HepG2 (cell line): Measurements from ENCODE around the gene DTNB. TPM values are rescaled to one million over a fixed set of nuclear protein-coding genes. Genes with fewer than 3 reads are reported as not detected.

Source experiments
- NR2F6 ChIP-seq, 2 experiments: IDR thresholded peaks; 2 replicates each; pipeline ENCODE4 v1.6.1; 2016; ENCODE audit warnings: antibody characterized with exemption in 1 of 2, mild to moderate bottlenecking in 1 of 2
- RAD21 ChIP-seq: fragments of 450-650 bp; formaldehyde crosslinking; IDR thresholded peaks from 2 replicates; pipeline ENCODE4 v1.5.0; 2020; ENCODE audit warnings: mild to moderate bottlenecking
- STAG1 ChIP-seq: sonication (generic); formaldehyde crosslinking; IDR thresholded peaks from 2 replicates; pipeline ENCODE4 v1.4.0; 2020; ENCODE audit warnings: missing genetic modification reagents
- ZBTB8A ChIP-seq: sonication (generic); formaldehyde crosslinking; IDR thresholded peaks from 2 replicates; pipeline ENCODE4 v1.4.0; 2020; ENCODE audit warnings: mild to moderate bottlenecking, low read depth, missing genetic modification reagents, borderline replicate concordance
- ZFP36L2 ChIP-seq: sonication (generic); formaldehyde crosslinking; IDR thresholded peaks from 2 replicates; pipeline ENCODE4 v1.4.0; 2020; ENCODE audit warnings: missing genetic modification reagents
- ZKSCAN1 ChIP-seq: fragments of 150-350 bp; IDR thresholded peaks from 2 replicates; pipeline ENCODE4 v1.6.1; 2014; ENCODE audit warnings: low read length
- ZMYM4 ChIP-seq: sonication (generic); formaldehyde crosslinking; IDR thresholded peaks from 2 replicates; pipeline ENCODE4 v1.8.1; 2023; ENCODE audit warnings: mild to moderate bottlenecking, missing genetic modification reagents
- ZNF274 ChIP-seq: sonication (generic); formaldehyde crosslinking; IDR thresholded peaks from 2 replicates; pipeline ENCODE4 v1.5.1; 2020; ENCODE audit warnings: mild to moderate bottlenecking, missing genetic modification reagents
- ZNF350 ChIP-seq: sonication (generic); formaldehyde crosslinking; IDR thresholded peaks from 2 replicates; pipeline ENCODE4 v1.4.0; 2020; ENCODE audit warnings: mild to moderate bottlenecking, low read depth, missing genetic modification reagents, borderline replicate concordance
- ZNF605 ChIP-seq: sonication (generic); formaldehyde crosslinking; IDR thresholded peaks from 2 replicates; pipeline ENCODE4 v1.8.0; 2022; ENCODE audit warnings: mild to moderate bottlenecking, missing genetic modification reagents
- ZNF841 ChIP-seq: sonication (generic); formaldehyde crosslinking; IDR thresholded peaks from 2 replicates; pipeline ENCODE4 v1.8.1; 2023; ENCODE audit warnings: missing genetic modification reagents, borderline replicate concordance
- polyA plus RNA-seq, 8 experiments: library from polyadenylated mRNA; depleted of rRNA in 3 of 8; stranded (reverse) in 7 of 8; unstranded in 1 of 8; fragments of >200 nt; fragmentation: Illumina TruSeq in 4 of 8; extraction: Trizol in 4 of 8; gene quantifications; 2 replicates each; pipeline versions ENCODE4 v1.2.1 to v1.2.3, GENCODE V29; 2011 to 2016; ENCODE audit warnings: low read depth in 4 of 8, missing spikeins in 1 of 8, mixed read lengths in 1 of 8; ENCODE audit not compliant: insufficient read depth in 1 of 8
- total RNA-seq, 5 experiments: library from RNA; depleted of rRNA; stranded (reverse); fragments of >200 nt; fragmentation: Illumina TruSeq; extraction: Trizol; gene quantifications; 2 replicates each; pipeline ENCODE4 v1.2.3, GENCODE V29; 2016; ENCODE audit warnings: low read depth in 1 of 5
- TF ChIP-seq, protein P1 (sequence below): IDR thresholded peaks from 2 replicates; pipeline ENCODE4 v1.6.1; 2016; ENCODE audit warnings: missing biosample characterization, missing genetic modification reagents, low read depth
- TF ChIP-seq, protein P2 (sequence below): IDR thresholded peaks from 2 replicates; pipeline ENCODE4 v1.6.1; 2012; ENCODE audit warnings: low read depth, low read length, improper control_type of control experiment
- TF ChIP-seq, protein P3 (sequence below): sonication (generic); formaldehyde crosslinking; IDR thresholded peaks from 2 replicates; pipeline ENCODE4 v1.4.0; 2020; ENCODE audit warnings: missing genetic modification reagents
- TF ChIP-seq, protein P4 (sequence below): sonication (generic); formaldehyde crosslinking; IDR thresholded peaks from 2 replicates; pipeline ENCODE4 v1.4.0; 2020; ENCODE audit warnings: low read depth, mild to moderate bottlenecking, missing genetic modification reagents
- TF ChIP-seq, protein P5 (sequence below), 2 experiments: sonication (generic) in 1 of 2; formaldehyde crosslinking in 1 of 2; IDR thresholded peaks; 2 replicates each; pipeline versions ENCODE4 v1.4.0 to v1.6.1; 2018 to 2020; ENCODE audit warnings: missing genetic modification reagents in 2 of 2, borderline replicate concordance in 1 of 2, low read depth in 1 of 2, mild to moderate bottlenecking in 1 of 2, missing biosample characterization in 1 of 2
- TF ChIP-seq, protein P6 (sequence below): sonication (generic); formaldehyde crosslinking; conservative IDR thresholded peaks from 2 replicates; pipeline ENCODE4 v1.4.0; 2020; ENCODE audit warnings: missing genetic modification reagents

Gene DTNB
- total and polyA plus RNA-seq, 2 of the 13 experiments (the other 11 are each of a cell fraction or from before 2014, with no cell fraction given), result 14.4 to 23.9 TPM

DNA sequence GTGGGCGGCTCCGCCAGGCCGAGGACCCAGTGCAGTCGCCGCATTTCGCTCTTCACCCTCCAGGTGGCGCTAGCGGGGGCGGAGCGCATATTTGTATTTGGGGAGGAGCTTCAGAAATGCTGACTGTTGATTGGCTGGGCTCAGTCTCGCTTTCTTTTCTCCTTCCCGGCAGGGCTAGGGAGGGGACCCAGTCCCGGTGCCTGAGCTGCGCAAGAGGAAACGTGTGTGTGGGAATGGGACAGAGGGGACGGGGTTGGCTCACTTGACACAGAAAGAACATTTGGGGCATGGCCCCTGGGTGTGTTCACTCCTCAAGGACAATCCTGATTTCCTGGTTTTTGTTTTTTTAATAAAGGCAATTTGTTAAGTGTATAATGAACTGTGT lies 311.3 kb downstream of the DTNB start (continued):
- TF ChIP-seq, protein P1, sequence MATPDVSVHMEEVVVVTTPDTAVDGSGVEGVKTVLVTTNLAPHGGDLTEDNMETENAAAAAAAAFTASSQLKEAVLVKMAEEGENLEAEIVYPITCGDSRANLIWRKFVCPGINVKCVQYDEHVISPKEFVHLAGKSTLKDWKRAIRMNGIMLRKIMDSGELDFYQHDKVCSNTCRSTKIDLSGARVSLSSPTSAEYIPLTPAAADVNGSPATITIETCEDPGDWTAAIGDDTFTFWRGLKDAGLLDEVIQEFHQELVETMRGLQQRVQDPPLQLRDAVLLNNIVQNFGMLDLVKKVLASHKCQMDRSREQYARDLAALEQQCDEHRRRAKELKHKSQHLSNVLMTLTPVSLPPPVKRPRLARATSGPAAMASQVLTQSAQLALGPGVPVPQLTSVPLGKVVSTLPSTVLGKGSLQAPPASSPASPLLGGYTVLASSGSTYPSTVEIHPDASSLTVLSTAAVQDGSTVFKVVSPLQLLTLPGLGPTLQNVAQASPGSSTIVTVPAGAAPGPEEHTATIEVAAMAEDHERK (CRISPR knock-in tag), result peak; percentile 36; the same call in 1 of the 2 replicates
- TF ChIP-seq NR2F6 (IDR thresholded peaks at IDR 0.05) (no peak), NR2F6 (CRISPR knock-in tag; IDR thresholded peaks at IDR 0.05) (peak; percentile 40; the same call in 1 of the 2 replicates), STAG1 (CRISPR knock-in tag) (peak; percentile 48), ZNF274 (CRISPR knock-in tag) (0 out of 2 replicates have a peak, but pooled peaks have one; percentile 6), ZMYM4 (CRISPR knock-in tag) (peak; percentile 98), ZNF350 (peak; percentile 34; the same call in 1 of the 2 replicates), ZBTB8A (CRISPR knock-in tag) (0 out of 2 replicates have a peak, but pooled peaks have one; percentile 31), ZNF841 (CRISPR knock-in tag) (no peak), ZFP36L2 (no peak), RAD21 (CRISPR knock-in tag) (peak; percentile 67; the same call in 1 of the 2 replicates), ZNF605 (CRISPR knock-in tag) (peak; percentile 84; the same call in 1 of the 2 replicates), ZKSCAN1 (no peak)
- TF ChIP-seq, protein P2, sequence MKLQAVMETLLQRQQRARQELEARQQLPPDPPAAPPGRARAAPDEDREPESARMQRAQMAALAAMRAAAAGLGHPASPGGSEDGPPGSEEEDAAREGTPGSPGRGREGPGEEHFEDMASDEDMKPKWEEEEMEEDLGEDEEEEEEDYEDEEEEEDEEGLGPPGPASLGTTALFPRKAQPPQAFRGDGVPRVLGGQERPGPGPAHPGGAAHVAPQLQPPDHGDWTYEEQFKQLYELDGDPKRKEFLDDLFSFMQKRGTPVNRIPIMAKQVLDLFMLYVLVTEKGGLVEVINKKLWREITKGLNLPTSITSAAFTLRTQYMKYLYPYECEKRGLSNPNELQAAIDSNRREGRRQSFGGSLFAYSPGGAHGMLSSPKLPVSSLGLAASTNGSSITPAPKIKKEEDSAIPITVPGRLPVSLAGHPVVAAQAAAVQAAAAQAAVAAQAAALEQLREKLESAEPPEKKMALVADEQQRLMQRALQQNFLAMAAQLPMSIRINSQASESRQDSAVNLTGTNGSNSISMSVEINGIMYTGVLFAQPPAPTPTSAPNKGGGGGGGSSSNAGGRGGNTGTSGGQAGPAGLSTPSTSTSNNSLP, result 0 out of 2 replicates have a peak, but pooled peaks have one; percentile 43
- TF ChIP-seq, protein P3, sequence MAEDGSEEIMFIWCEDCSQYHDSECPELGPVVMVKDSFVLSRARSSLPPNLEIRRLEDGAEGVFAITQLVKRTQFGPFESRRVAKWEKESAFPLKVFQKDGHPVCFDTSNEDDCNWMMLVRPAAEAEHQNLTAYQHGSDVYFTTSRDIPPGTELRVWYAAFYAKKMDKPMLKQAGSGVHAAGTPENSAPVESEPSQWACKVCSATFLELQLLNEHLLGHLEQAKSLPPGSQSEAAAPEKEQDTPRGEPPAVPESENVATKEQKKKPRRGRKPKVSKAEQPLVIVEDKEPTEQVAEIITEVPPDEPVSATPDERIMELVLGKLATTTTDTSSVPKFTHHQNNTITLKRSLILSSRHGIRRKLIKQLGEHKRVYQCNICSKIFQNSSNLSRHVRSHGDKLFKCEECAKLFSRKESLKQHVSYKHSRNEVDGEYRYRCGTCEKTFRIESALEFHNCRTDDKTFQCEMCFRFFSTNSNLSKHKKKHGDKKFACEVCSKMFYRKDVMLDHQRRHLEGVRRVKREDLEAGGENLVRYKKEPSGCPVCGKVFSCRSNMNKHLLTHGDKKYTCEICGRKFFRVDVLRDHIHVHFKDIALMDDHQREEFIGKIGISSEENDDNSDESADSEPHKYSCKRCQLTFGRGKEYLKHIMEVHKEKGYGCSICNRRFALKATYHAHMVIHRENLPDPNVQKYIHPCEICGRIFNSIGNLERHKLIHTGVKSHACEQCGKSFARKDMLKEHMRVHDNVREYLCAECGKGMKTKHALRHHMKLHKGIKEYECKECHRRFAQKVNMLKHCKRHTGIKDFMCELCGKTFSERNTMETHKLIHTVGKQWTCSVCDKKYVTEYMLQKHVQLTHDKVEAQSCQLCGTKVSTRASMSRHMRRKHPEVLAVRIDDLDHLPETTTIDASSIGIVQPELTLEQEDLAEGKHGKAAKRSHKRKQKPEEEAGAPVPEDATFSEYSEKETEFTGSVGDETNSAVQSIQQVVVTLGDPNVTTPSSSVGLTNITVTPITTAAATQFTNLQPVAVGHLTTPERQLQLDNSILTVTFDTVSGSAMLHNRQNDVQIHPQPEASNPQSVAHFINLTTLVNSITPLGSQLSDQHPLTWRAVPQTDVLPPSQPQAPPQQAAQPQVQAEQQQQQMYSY (CRISPR knock-in tag), result peak; percentile 85
- TF ChIP-seq, protein P4, sequence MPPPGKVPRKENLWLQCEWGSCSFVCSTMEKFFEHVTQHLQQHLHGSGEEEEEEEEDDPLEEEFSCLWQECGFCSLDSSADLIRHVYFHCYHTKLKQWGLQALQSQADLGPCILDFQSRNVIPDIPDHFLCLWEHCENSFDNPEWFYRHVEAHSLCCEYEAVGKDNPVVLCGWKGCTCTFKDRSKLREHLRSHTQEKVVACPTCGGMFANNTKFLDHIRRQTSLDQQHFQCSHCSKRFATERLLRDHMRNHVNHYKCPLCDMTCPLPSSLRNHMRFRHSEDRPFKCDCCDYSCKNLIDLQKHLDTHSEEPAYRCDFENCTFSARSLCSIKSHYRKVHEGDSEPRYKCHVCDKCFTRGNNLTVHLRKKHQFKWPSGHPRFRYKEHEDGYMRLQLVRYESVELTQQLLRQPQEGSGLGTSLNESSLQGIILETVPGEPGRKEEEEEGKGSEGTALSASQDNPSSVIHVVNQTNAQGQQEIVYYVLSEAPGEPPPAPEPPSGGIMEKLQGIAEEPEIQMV (CRISPR knock-in tag), result 0 out of 2 replicates have a peak, but pooled peaks have one; percentile 39
- TF ChIP-seq, protein P5, sequence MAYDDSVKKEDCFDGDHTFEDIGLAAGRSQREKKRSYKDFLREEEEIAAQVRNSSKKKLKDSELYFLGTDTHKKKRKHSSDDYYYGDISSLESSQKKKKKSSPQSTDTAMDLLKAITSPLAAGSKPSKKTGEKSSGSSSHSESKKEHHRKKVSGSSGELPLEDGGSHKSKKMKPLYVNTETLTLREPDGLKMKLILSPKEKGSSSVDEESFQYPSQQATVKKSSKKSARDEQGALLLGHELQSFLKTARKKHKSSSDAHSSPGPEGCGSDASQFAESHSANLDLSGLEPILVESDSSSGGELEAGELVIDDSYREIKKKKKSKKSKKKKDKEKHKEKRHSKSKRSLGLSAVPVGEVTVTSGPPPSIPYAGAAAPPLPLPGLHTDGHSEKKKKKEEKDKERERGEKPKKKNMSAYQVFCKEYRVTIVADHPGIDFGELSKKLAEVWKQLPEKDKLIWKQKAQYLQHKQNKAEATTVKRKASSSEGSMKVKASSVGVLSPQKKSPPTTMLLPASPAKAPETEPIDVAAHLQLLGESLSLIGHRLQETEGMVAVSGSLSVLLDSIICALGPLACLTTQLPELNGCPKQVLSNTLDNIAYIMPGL (CRISPR knock-in tag; IDR thresholded peaks at IDR 0.05; ENCODE audit: borderline replicate concordance in 1 of 2, low read depth in 1 of 2), result peak; percentile 90 to 91
- TF ChIP-seq, protein P6, sequence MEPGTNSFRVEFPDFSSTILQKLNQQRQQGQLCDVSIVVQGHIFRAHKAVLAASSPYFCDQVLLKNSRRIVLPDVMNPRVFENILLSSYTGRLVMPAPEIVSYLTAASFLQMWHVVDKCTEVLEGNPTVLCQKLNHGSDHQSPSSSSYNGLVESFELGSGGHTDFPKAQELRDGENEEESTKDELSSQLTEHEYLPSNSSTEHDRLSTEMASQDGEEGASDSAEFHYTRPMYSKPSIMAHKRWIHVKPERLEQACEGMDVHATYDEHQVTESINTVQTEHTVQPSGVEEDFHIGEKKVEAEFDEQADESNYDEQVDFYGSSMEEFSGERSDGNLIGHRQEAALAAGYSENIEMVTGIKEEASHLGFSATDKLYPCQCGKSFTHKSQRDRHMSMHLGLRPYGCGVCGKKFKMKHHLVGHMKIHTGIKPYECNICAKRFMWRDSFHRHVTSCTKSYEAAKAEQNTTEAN, result 0 out of 2 replicates have a peak, but pooled peaks have one; percentile 15
